ENCODE measurements around the gene TBC1D22B. TPM values are rescaled to one million over a fixed set of nuclear protein-coding genes. Genes with fewer than 3 reads are reported as not detected.
A peak's percentile ranks its signal among the peaks of the same experiment; 100 is the strongest.
"Not testable (repeated sequence)": the region's sequence is repeated elsewhere in the genome, so short reads cannot be mapped to it uniquely, and the experiment has no call there.

TBC1D22B gene
- total RNA-seq, 1 donor from 2014 or later: 12.5 TPM

- no peaks in the 10 kb centered on the region for H3K27me3 ChIP-seq
- DNase-seq (ENCODE audit: extremely low spot score in 2 of 2): no peak
- H3K36me3 ChIP-seq: peaks cover 0 to 24% of the 10 kb centered on the region in 2 donors
- no peak overlapping the region for H3K4me3 ChIP-seq
- intact Hi-C loops (cut with DNase I): no loop called here
- H3K27ac ChIP-seq: no peak overlapping the region
- H3K4me1 ChIP-seq: peaks cover 23% of the 10 kb centered on the region
- TF ChIP-seq POLR2A (IDR thresholded peaks at IDR 0.05) (no peak), CTCF (IDR thresholded peaks at IDR 0.05) (no peak), POLR2AphosphoS5 (IDR thresholded peaks at IDR 0.05; ENCODE audit: insufficient read depth in 1 of 2, low read depth in 1 of 2) (no peak)
- no peaks in the 10 kb centered on the region for H3K9me3 ChIP-seq
These were observed 64.2 kb downstream of the TBC1D22B start for GRCh38 chr6:37321516-37322415.

GRCh38 chr6:37323580-37323979 is 66.0 kb downstream of the TBC1D22B start:
- Histone ChIP-seq H3K4me1 (peaks cover 21% of the 10 kb centered on the region), H3K27ac (no peak overlapping the region), H3K4me3 (no peak overlapping the region), H3K36me3 (peaks cover 0 to 6% of the 10 kb centered on the region in 2 donors), H3K27me3 (no peaks in the 10 kb centered on the region), H3K9me3 (no peaks in the 10 kb centered on the region)
- TF ChIP-seq POLR2A (IDR thresholded peaks at IDR 0.05) (no peak), POLR2AphosphoS5 (IDR thresholded peaks at IDR 0.05; ENCODE audit: insufficient read depth in 1 of 2, low read depth in 1 of 2) (no peak), CTCF (IDR thresholded peaks at IDR 0.05) (no peak)
- intact Hi-C loops (cut with DNase I): no loop called here
- DNase-seq (ENCODE audit: extremely low spot score in 2 of 2): no peak

- no peaks in the 10 kb centered on the region for H3K9me3 ChIP-seq
- TF ChIP-seq CTCF (IDR thresholded peaks at IDR 0.05) (no peak), POLR2AphosphoS5 (IDR thresholded peaks at IDR 0.05; ENCODE audit: insufficient read depth in 1 of 2, low read depth in 1 of 2) (peak in 1 of 2 donors; percentile 56), POLR2A (IDR thresholded peaks at IDR 0.05) (no peak)
- H3K4me1 ChIP-seq: peaks cover 13% of the 10 kb centered on the region
- intact Hi-C loops (cut with DNase I): no loop called here
- H3K27ac ChIP-seq: no peak overlapping the region
- no peaks in the 10 kb centered on the region for H3K27me3 ChIP-seq
- no peaks in the 10 kb centered on the region for H3K36me3 ChIP-seq
- DNase-seq (ENCODE audit: extremely low spot score in 2 of 2): no peak
- no peak overlapping the region for H3K4me3 ChIP-seq
These were observed 66.8 kb downstream of the TBC1D22B start for GRCh38 chr6:37324131-37325033.

- DNase-seq (ENCODE audit: extremely low spot score in 2 of 2); H3K27ac ChIP-seq; H3K4me1 ChIP-seq; H3K9me3 ChIP-seq; intact Hi-C loops (cut with DNase I); H3K4me3 ChIP-seq; H3K27me3 ChIP-seq: not testable (repeated sequence)
- H3K36me3 ChIP-seq: peaks cover 0 to 18% of the 10 kb centered on the region in 2 donors
These were observed 72.8 kb downstream of the TBC1D22B start for GRCh38 chr6:37330345-37330744.

GRCh38 chr6:37331047-37331446 is 73.5 kb downstream of the TBC1D22B start:
- no peaks in the 10 kb centered on the region for H3K9me3 ChIP-seq
- H3K27ac ChIP-seq: no peak overlapping the region
- H3K4me1 ChIP-seq: no peaks in the 10 kb centered on the region
- H3K4me3 ChIP-seq: no peak overlapping the region
- DNase-seq (ENCODE audit: extremely low spot score in 2 of 2): no peak
- TF ChIP-seq POLR2A (IDR thresholded peaks at IDR 0.05) (no peak), POLR2AphosphoS5 (IDR thresholded peaks at IDR 0.05; ENCODE audit: insufficient read depth in 1 of 2, low read depth in 1 of 2) (no peak), CTCF (IDR thresholded peaks at IDR 0.05) (no peak)
- intact Hi-C loops (cut with DNase I): no loop called here
- peaks cover 0 to 18% of the 10 kb centered on the region in 2 donors for H3K36me3 ChIP-seq
- H3K27me3 ChIP-seq: no peaks in the 10 kb centered on the region
